GM10266 (cell line): ENCODE measurements around the gene MECR.

ENCODE experiments used
- DNase-seq: peaks from one replicate; pipeline ENCODE4 v3.0.0; 2012; ENCODE audit errors: extremely low spot score
- CTCF ChIP-seq: IDR thresholded peaks from 2 replicates; pipeline ENCODE4 v1.5.1; 2012; ENCODE audit warnings: mild to moderate bottlenecking, low read depth; ENCODE audit not compliant: control insufficient read depth, insufficient read depth; ENCODE audit errors: missing control alignments

Gene MECR

GRCh38 chr1:29254346-29254745 is 23.6 kb upstream of the MECR start:
- no peak for DNase-seq
- no peak for TF ChIP-seq CTCF

GRCh38 chr1:29253180-29253579 is 22.4 kb upstream of the MECR start:
- no peak for TF ChIP-seq CTCF
- no peak for DNase-seq

- DNase-seq: no peak
- no peak for TF ChIP-seq CTCF
These were observed 20.7 kb upstream of the MECR start for GRCh38 chr1:29251164-29252124.

- TF ChIP-seq CTCF: no peak
- no peak for DNase-seq
These were observed 19.3 kb upstream of the MECR start for GRCh38 chr1:29249951-29250581.

GRCh38 chr1:29249170-29249691 is 18.5 kb upstream of the MECR start:
- no peak for DNase-seq
- no peak for TF ChIP-seq CTCF

GRCh38 chr1:29248409-29248808 is 17.7 kb upstream of the MECR start:
- TF ChIP-seq CTCF: no peak
- no peak for DNase-seq
